HCT116 (cell line): ENCODE measurements around the gene HMGN5.

ENCODE experiments used
- CEBPB ChIP-seq: IDR thresholded peaks from 2 replicates; pipeline ENCODE4 v1.6.1; 2012; ENCODE audit warnings: low read depth
- CTCF ChIP-seq, 3 experiments: fragments of 200-600 bp in 1 of 3; sonication (generic) in 1 of 3; IDR thresholded peaks in 2 of 3; conservative IDR thresholded peaks in 1 of 3; 2 replicates each; pipeline ENCODE4 v1.5.1; 2012 to 2017; ENCODE audit warnings: low read depth in 2 of 3, low read length in 2 of 3, antibody characterized with exemption in 1 of 3, borderline replicate concordance in 1 of 3, control low read depth in 1 of 3, mild to moderate bottlenecking in 1 of 3, mixed read lengths in 1 of 3, mixed run types in 1 of 3, moderate library complexity in 1 of 3; ENCODE audit not compliant: insufficient read depth in 1 of 3
- EGR1 ChIP-seq: IDR thresholded peaks from 2 replicates; pipeline ENCODE4 v1.6.1; 2012; ENCODE audit warnings: low read depth
- ELF1 ChIP-seq: IDR thresholded peaks from 2 replicates; pipeline ENCODE4 v1.6.1; 2012; ENCODE audit warnings: low read depth, borderline replicate concordance
- EZH2 ChIP-seq: fragments of 200-600 bp; sonication (generic); IDR thresholded peaks from 2 replicates; pipeline ENCODE4 v1.6.1; 2017; ENCODE audit warnings: antibody characterized with exemption, mixed run types
- EZH2phosphoT487 ChIP-seq: fragments of 200-600 bp; IDR thresholded peaks from 2 replicates; pipeline ENCODE4 v1.6.1; 2018; ENCODE audit warnings: antibody characterized with exemption, borderline replicate concordance
- POLR2A ChIP-seq: IDR thresholded peaks from 2 replicates; pipeline ENCODE4 v1.7.0; 2011; ENCODE audit warnings: borderline replicate concordance; ENCODE audit not compliant: insufficient read depth, insufficient read length; ENCODE audit errors: extremely low read depth
- POLR2AphosphoS5 ChIP-seq: IDR thresholded peaks from 2 replicates; pipeline ENCODE4 v1.6.1; 2011; ENCODE audit warnings: mild to moderate bottlenecking, low read depth, low read length, moderate library complexity
- RAD21 ChIP-seq: IDR thresholded peaks from 2 replicates; pipeline ENCODE4 v1.6.1; 2012; ENCODE audit warnings: low read depth, mild to moderate bottlenecking
- REST ChIP-seq: IDR thresholded peaks from 2 replicates; pipeline ENCODE4 v1.6.1; 2012; ENCODE audit warnings: low read depth
- SIN3A ChIP-seq: IDR thresholded peaks from 2 replicates; pipeline ENCODE4 v1.6.1; 2012; ENCODE audit warnings: low read depth
- YY1 ChIP-seq: IDR thresholded peaks from 2 replicates; pipeline ENCODE4 v1.6.1; 2011; ENCODE audit warnings: low read length, low read depth, moderate library complexity, mild to moderate bottlenecking; ENCODE audit not compliant: insufficient replicate concordance; ENCODE audit errors: extremely low read depth

DNA sequence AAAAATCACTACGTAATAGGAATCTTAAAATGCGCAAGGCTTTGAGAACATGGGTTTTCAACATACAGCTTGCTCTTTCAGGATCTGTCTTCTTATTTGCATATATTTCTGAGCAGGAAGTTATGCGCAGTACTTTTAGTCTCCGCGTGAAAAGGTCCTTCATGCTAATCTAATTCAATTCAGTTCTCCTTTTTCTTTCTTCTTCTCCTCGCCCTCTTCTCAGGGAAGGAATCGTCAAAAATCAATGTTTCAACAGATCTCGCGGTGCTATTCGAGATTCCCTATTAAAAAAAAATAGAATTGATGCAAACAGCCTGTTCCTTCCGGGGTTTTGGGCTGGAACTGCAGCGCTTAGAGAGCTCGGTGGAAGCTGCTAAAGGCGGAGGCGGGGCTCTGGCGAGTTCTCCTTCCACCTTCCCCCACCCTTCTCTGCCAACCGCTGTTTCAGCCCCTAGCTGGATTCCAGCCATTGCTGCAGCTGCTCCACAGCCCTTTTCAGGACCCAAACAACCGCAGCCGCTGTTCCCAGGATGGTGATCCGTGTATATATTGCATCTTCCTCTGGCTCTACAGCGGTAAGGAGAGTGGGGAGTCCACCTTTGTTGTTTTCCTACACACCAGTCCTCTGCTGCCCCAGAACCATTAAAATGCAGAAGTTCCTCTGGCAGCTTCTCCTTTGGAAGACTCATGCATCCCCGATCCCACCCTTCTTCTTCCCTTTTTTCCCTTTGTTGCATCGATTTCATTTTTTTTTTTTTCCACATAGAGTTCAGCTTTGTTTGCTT, at the start of gene HMGN5, which contains the start of gene SH3BGRL:
- TF ChIP-seq CTCF (IDR thresholded peaks at IDR 0.05 in 2 of 3, conservative IDR thresholded peaks at IDR 0.05 in 1 of 3; ENCODE audit: borderline replicate concordance in 1 of 3, insufficient read depth in 1 of 3, low read depth in 2 of 3, low read length in 2 of 3) (no peak), ELF1 (peak; percentile 55), POLR2A (peak; percentile 31), SIN3A (no peak), RAD21 (no peak), EZH2 (no peak), YY1 (no peak), EGR1 (no peak), REST (no peak), POLR2AphosphoS5 (no peak), CEBPB (no peak), EZH2phosphoT487 (no peak)
